RWPE2 (cell line): ENCODE results near the gene POLG.

Source experiments
- ATAC-seq: fragments of 200-7000 bp; cut with Tn5 transposase; 3 replicates; pipeline ENCODE4 v1.9.1; 2021; ENCODE audit warnings: low read depth
- DNase-seq: peaks from one replicate; pipeline ENCODE4 v3.0.0-alpha.2; 2020; ENCODE audit warnings: low spot score
- H3K27ac ChIP-seq: fragments of 450-650 bp; 2 replicates; pipeline ENCODE4 v1.5.1; 2017; ENCODE audit warnings: mild to moderate bottlenecking; ENCODE audit not compliant: poor library complexity, severe bottlenecking
- H3K27me3 ChIP-seq: fragments of 250-450 bp; sonication (Bioruptor Pico); 2 replicates; pipeline ENCODE4 v1.5.1; 2021; ENCODE audit warnings: mild to moderate bottlenecking, moderate library complexity; ENCODE audit not compliant: insufficient read depth, poor library complexity, severe bottlenecking
- H3K36me3 ChIP-seq: fragments of 250-450 bp; sonication (Bioruptor Pico); 2 replicates; pipeline ENCODE4 v1.5.1; 2020; ENCODE audit warnings: low read depth, mild to moderate bottlenecking, moderate library complexity
- H3K4me1 ChIP-seq: fragments of 250-450 bp; sonication (Bioruptor Pico); 2 replicates; pipeline ENCODE4 v1.5.1; 2021; ENCODE audit warnings: mild to moderate bottlenecking, moderate library complexity; ENCODE audit not compliant: insufficient read depth, poor library complexity, severe bottlenecking
- H3K4me3 ChIP-seq: fragments of 250-450 bp; sonication (Bioruptor Pico); 2 replicates; pipeline ENCODE4 v1.5.1; 2021; ENCODE audit warnings: mild to moderate bottlenecking, moderate library complexity; ENCODE audit not compliant: severe bottlenecking
- H3K9me3 ChIP-seq: fragments of 250-450 bp; sonication (Bioruptor Pico); 2 replicates; pipeline ENCODE4 v1.5.1; 2021; ENCODE audit warnings: mild to moderate bottlenecking, moderate library complexity; ENCODE audit not compliant: severe bottlenecking
- CTCF ChIP-seq: fragments of 450-650 bp; IDR thresholded peaks from one replicate; pipeline ENCODE4 v1.5.1; 2017; ENCODE audit warnings: mild to moderate bottlenecking, moderate library complexity; ENCODE audit not compliant: poor library complexity, severe bottlenecking

The POLG gene

DNA sequence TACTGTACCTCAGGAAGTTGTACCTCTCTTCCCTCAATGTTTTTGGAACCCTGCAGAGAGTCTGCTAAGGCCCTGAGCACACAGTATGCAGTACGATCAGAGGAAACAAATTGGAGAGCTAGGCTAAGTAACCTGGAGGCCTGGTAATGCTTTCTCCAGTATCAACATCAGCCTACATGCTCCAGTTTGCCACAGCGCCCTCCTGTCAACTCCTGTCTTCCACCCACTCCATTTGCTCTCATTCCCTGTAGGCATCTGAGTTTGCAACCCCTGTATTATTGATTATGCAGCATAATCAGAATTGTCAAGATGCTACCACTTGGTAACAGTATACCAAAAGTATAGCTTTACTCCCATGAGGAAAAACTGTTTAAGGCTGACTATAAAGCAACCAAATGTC is 14.4 kb downstream of the POLG start:
- no peak overlapping the region for H3K27ac ChIP-seq
- no peak for ATAC-seq
- H3K36me3 ChIP-seq = peaks cover 98% of the 10 kb centered on the region
- no peak for TF ChIP-seq CTCF
- H3K27me3 ChIP-seq = no peaks in the 10 kb centered on the region
- no peaks in the 10 kb centered on the region for H3K4me1 ChIP-seq
- H3K9me3 ChIP-seq = no peaks in the 10 kb centered on the region
- DNase-seq = no peak
- no peak overlapping the region for H3K4me3 ChIP-seq

- no peak for TF ChIP-seq CTCF
- ATAC-seq (no peak), DNase-seq (no peak)
- H3K27ac ChIP-seq = no peak overlapping the region
- H3K9me3 ChIP-seq = no peaks in the 10 kb centered on the region
- H3K36me3 ChIP-seq = peaks cover 100% of the 10 kb centered on the region
- H3K4me3 ChIP-seq = no peak overlapping the region
- H3K27me3 ChIP-seq = no peaks in the 10 kb centered on the region
- H3K4me1 ChIP-seq = no peaks in the 10 kb centered on the region
Measured at GRCh38 chr15:89319678-89320077, 14.9 kb downstream of the POLG start.

DNA sequence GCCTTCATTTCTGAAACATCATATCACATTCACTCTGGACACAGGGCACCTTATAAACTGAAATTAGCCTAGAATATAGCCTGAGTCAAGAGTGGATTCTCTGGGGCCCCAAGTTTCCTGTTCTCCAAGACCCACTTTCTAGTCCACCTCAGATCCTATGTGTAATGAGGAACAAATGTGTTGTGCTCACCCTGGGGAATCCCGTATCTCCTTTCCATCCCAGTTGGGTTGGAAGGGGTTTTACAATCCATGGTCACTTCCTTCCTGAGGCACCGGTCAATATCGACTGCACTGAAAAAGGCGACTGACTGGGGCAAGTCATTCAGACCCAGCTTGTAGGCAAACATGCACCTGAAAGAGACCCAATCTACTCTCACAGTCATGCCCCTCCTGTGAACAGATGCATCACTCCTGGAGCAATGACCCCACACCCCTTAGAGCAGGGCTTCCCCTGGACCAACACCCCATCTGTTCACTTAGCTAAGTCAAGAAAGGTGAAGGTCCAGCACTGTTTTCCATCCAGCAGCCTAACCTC is 17.4 kb downstream of the POLG start:
- H3K9me3 ChIP-seq = no peaks in the 10 kb centered on the region
- ATAC-seq (no peak), DNase-seq (no peak)
- H3K27ac ChIP-seq = no peak overlapping the region
- no peaks in the 10 kb centered on the region for H3K4me1 ChIP-seq
- H3K36me3 ChIP-seq = peaks cover 100% of the 10 kb centered on the region
- H3K4me3 ChIP-seq = no peak overlapping the region
- no peak for TF ChIP-seq CTCF
- H3K27me3 ChIP-seq = no peaks in the 10 kb centered on the region

DNA sequence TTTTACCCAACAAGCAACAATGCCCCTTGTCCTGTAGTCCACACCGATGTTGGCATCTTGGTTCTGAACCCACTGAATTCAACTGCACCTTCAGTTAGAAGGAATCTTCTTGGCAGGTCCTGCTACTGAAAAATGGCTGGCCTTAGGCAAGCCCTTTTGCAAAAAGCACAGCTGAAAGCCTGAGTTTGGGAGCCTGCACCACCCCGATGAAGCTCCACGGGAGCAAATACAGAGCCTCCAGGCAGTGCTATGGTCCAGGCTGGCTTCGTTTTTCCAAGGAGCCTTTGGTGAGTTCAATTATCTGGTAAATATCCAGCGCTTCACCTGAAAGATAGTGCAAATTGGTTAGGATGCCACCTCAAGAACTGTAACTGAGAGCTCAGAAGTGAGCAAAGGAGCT is 18.1 kb downstream of the POLG start:
- Histone ChIP-seq H3K9me3 (no peaks in the 10 kb centered on the region), H3K27me3 (no peaks in the 10 kb centered on the region), H3K36me3 (peaks cover 100% of the 10 kb centered on the region), H3K4me1 (no peaks in the 10 kb centered on the region), H3K27ac (no peak overlapping the region), H3K4me3 (no peak overlapping the region)
- ATAC-seq = no peak
- no peak for TF ChIP-seq CTCF
- no peak for DNase-seq

DNA sequence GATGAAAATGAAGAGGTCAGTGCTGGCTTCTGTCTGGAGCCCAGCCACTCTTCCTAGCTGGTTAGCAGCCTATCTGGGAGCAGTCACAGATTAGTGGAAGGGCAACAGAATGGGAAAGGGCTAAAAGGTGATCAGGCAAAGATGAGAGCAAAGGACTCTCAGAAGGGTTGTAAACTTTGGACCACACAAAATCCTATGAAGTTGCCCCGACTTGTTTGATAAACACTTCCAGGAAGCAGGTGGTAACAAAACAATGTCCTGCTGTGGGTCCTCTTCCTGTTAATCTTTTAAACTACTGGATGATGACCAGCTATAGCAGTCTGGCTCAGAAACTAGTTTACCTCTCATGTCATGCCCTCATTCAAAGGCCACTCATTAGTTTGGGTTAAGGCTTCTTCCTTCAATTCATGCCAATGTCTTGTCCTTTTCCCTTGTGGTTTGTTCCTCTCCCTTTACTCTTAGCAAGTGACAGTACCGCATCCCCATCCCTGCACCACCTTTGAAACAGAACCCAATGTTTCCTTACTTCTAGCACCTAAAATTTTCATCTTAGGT is 19.2 kb downstream of the POLG start:
- Histone ChIP-seq H3K36me3 (peaks cover 97% of the 10 kb centered on the region), H3K4me3 (no peak overlapping the region), H3K4me1 (no peaks in the 10 kb centered on the region), H3K27me3 (no peaks in the 10 kb centered on the region), H3K27ac (no peak overlapping the region), H3K9me3 (no peaks in the 10 kb centered on the region)
- TF ChIP-seq CTCF = no peak
- ATAC-seq = 0 out of 3 replicates have a peak, but pooled peaks have one; percentile 7
- DNase-seq = no peak
